Rectal smooth muscle tissue (tissue), 1 donor: ENCODE data around the gene GMEB1.
"Not testable (repeated sequence)": the region's sequence is repeated elsewhere in the genome, so short reads cannot be mapped to it uniquely, and the experiment has no call there.

Source experiments
- H3K27ac ChIP-seq: one replicate; pipeline ENCODE4 v1.7.0; 2013; ENCODE audit warnings: low read depth, low read length, inconsistent platforms
- H3K27me3 ChIP-seq: one replicate; pipeline ENCODE4 v1.7.0; 2013; ENCODE audit warnings: low read length; ENCODE audit not compliant: control insufficient read depth, insufficient read depth
- H3K36me3 ChIP-seq: one replicate; pipeline ENCODE4 v1.7.0; 2013; ENCODE audit warnings: low read length; ENCODE audit not compliant: control insufficient read depth, insufficient read depth
- H3K4me1 ChIP-seq: one replicate; pipeline ENCODE4 v1.7.0; 2013; ENCODE audit warnings: low read length; ENCODE audit not compliant: control insufficient read depth, insufficient read depth
- H3K4me3 ChIP-seq: one replicate; pipeline ENCODE4 v1.7.0; 2013; ENCODE audit warnings: low read length
- H3K9ac ChIP-seq: one replicate; pipeline ENCODE4 v1.7.0; 2013; ENCODE audit warnings: low read length

GMEB1 gene

GRCh38 chr1:28668191-28668955 is at the start of gene GMEB1:
TSS of gene GMEB1 (plus strand) at chr1:28668784. CDS start at chr1:28683613, 14,829 bp downstream.
- H3K9ac ChIP-seq = peak within 1 kb of the TSS; percentile 98

GRCh38 chr1:28631713-28632112 is 36.9 kb upstream of the GMEB1 start:
- H3K27ac ChIP-seq = no peak overlapping the region
- no peaks in the 10 kb centered on the region for H3K4me1 ChIP-seq
- H3K36me3 ChIP-seq = no peaks in the 10 kb centered on the region
- H3K4me3 ChIP-seq = no peak overlapping the region
- no peak overlapping the region for H3K9ac ChIP-seq
- H3K27me3 ChIP-seq = no peaks in the 10 kb centered on the region

More at GRCh38 chr1:28668191-28668955, at the start of gene GMEB1:
- peak within 1 kb of the TSS; percentile 97 for H3K27ac ChIP-seq
- H3K4me3 ChIP-seq = peak within 1 kb of the TSS; percentile 96
- H3K27me3 ChIP-seq = no peaks in the 10 kb centered on the region
- H3K4me1 ChIP-seq = peaks cover 10% of the 10 kb centered on the region
- H3K36me3 ChIP-seq = no peaks in the 10 kb centered on the region

- no peaks in the 10 kb centered on the region for H3K36me3 ChIP-seq
- no peaks in the 10 kb centered on the region for H3K27me3 ChIP-seq
- H3K9ac ChIP-seq = no peak overlapping the region
- no peaks in the 10 kb centered on the region for H3K4me1 ChIP-seq
- H3K4me3 ChIP-seq = no peak overlapping the region
- H3K27ac ChIP-seq = no peak overlapping the region
Measured at GRCh38 chr1:28632560-28632959, 36.0 kb upstream of the GMEB1 start.

- H3K27ac ChIP-seq = no peak overlapping the region
- no peaks in the 10 kb centered on the region for H3K36me3 ChIP-seq
- no peak overlapping the region for H3K9ac ChIP-seq
- no peaks in the 10 kb centered on the region for H3K27me3 ChIP-seq
- H3K4me3 ChIP-seq = no peak overlapping the region
- H3K4me1 ChIP-seq = peaks cover 5% of the 10 kb centered on the region
Measured at GRCh38 chr1:28640766-28641165, 27.8 kb upstream of the GMEB1 start.

- Histone ChIP-seq H3K36me3 (no peaks in the 10 kb centered on the region), H3K27me3 (no peaks in the 10 kb centered on the region), H3K4me1 (peaks cover 5% of the 10 kb centered on the region), H3K4me3 (peak overlapping the region; percentile 94), H3K27ac (peak overlapping the region; percentile 78), H3K9ac (peak overlapping the region; percentile 98)
Measured at GRCh38 chr1:28642056-28642846, 26.3 kb upstream of the GMEB1 start.

GRCh38 chr1:28642847-28643635 is 25.5 kb upstream of the GMEB1 start, which contains the start of gene TAF12:
TSS of gene TAF12 (minus strand) at chr1:28643067. CDS start at chr1:28622081, 20,986 bp downstream.
- H3K27ac ChIP-seq = peak within 1 kb of the TSS; percentile 80
- H3K36me3 ChIP-seq = no peaks in the 10 kb centered on the region
- H3K27me3 ChIP-seq = no peaks in the 10 kb centered on the region
- H3K4me1 ChIP-seq = peaks cover 9% of the 10 kb centered on the region
- peak within 1 kb of the TSS; percentile 94 for H3K4me3 ChIP-seq
- peak within 1 kb of the TSS; percentile 98 for H3K9ac ChIP-seq

- Histone ChIP-seq H3K27me3 (no peaks in the 10 kb centered on the region), H3K36me3 (no peaks in the 10 kb centered on the region), H3K4me1 (peaks cover 9% of the 10 kb centered on the region), H3K9ac (no peak overlapping the region), H3K27ac (no peak overlapping the region), H3K4me3 (peak overlapping the region; percentile 94)
Measured at GRCh38 chr1:28644494-28644893, 24.1 kb upstream of the GMEB1 start.

GRCh38 chr1:28645406-28645805 is 23.2 kb upstream of the GMEB1 start:
- H3K4me1 ChIP-seq, H3K9ac ChIP-seq, H3K36me3 ChIP-seq, H3K27me3 ChIP-seq, H3K27ac ChIP-seq, H3K4me3 ChIP-seq: not testable (repeated sequence)

GRCh38 chr1:28646040-28646439 is 22.5 kb upstream of the GMEB1 start:
- Histone ChIP-seq H3K4me3 (no peak overlapping the region), H3K4me1 (peaks cover 9% of the 10 kb centered on the region), H3K9ac (no peak overlapping the region), H3K27ac (no peak overlapping the region), H3K27me3 (no peaks in the 10 kb centered on the region), H3K36me3 (no peaks in the 10 kb centered on the region)

- Histone ChIP-seq H3K4me3 (peak overlapping the region; percentile 82), H3K36me3 (no peaks in the 10 kb centered on the region), H3K9ac (peak overlapping the region; percentile 68), H3K27ac (peak overlapping the region; percentile 94), H3K4me1 (peaks cover 3% of the 10 kb centered on the region), H3K27me3 (no peaks in the 10 kb centered on the region)
Measured at GRCh38 chr1:28648008-28648473, 20.5 kb upstream of the GMEB1 start.

GRCh38 chr1:28648474-28649198 is 19.9 kb upstream of the GMEB1 start, which contains the start of gene RNU11:
TSS of gene RNU11 (plus strand) at chr1:28648600.
- Histone ChIP-seq H3K36me3 (no peaks in the 10 kb centered on the region), H3K4me1 (peaks cover 3% of the 10 kb centered on the region), H3K27me3 (no peaks in the 10 kb centered on the region), H3K27ac (peak within 1 kb of the TSS; percentile 94), H3K4me3 (peak within 1 kb of the TSS; percentile 82), H3K9ac (peak within 1 kb of the TSS; percentile 68)
